A549 (cell line): ENCODE results near the gene AGRN. TPM values are rescaled to one million over a fixed set of nuclear protein-coding genes. Genes with fewer than 3 reads are reported as not detected.

Experiments
- ATAC-seq, 2 experiments: fragments of 200-7000 bp in 1 of 2; fragments of >200 bp in 1 of 2; cut with Nextera tagmentation in 1 of 2; cut with Tn5 transposase in 1 of 2; 3 replicates each; pipeline versions ENCODE4 v1.8.0 to v1.9.1; 2018 to 2020; ENCODE audit warnings: mild to moderate bottlenecking in 1 of 2, moderate library complexity in 1 of 2
- CTCF ChIA-PET: fragments of 300-600 bp; sonication (Branson Sonifier 250); formaldehyde crosslinking; extraction: SDS; loops from one replicate; lab custom pipeline; 2021; ENCODE audit warnings: antibody characterized with exemption, inconsistent platforms; lab: Yijun Ruan, JAX
- POLR2A ChIA-PET: fragments of 350-600 bp; formaldehyde crosslinking; extraction: SDS; loops from one replicate; lab custom pipeline; 2021; ENCODE audit warnings: antibody characterized with exemption, inconsistent platforms; lab: Yijun Ruan, JAX
- DNase-seq, 2 experiments: peaks; one replicate each; pipeline versions ENCODE4 v3.0.0 to v3.0.0-alpha.2; 2011 to 2016; ENCODE audit warnings: low read depth in 1 of 2, low spot score in 1 of 2
- FAIRE-seq: peaks from 2 replicates; lab custom pipeline; 2011; peaks lifted over from hg19 to GRCh38; lab: Jason Lieb, UNC
- H3K27ac ChIP-seq, 2 experiments: fragments of >200 bp; sonication (Bioruptor Twin); formaldehyde crosslinking; 3 replicates each; pipeline ENCODE4 v1.5.1; 2016 to 2017
- H3K4me1 ChIP-seq: fragments of >200 bp; sonication (Bioruptor Twin); formaldehyde crosslinking; 3 replicates; pipeline ENCODE4 v1.6.1; 2016
- H3K4me2 ChIP-seq: fragments of >200 bp; sonication (Bioruptor Twin); formaldehyde crosslinking; 3 replicates; pipeline ENCODE4 v1.6.1; 2016
- H3K4me3 ChIP-seq: fragments of >200 bp; sonication (Bioruptor Twin); formaldehyde crosslinking; 3 replicates; pipeline ENCODE4 v1.5.1; 2016
- H3K9me3 ChIP-seq: fragments of >200 bp; sonication (Bioruptor Twin); formaldehyde crosslinking; 3 replicates; pipeline ENCODE4 v1.6.1; 2016
- CBX8 ChIP-seq: fragments of 200-600 bp; sonication (generic); IDR thresholded peaks from 2 replicates; pipeline ENCODE4 v1.6.1; 2016
- ESRRA ChIP-seq: fragments of 150-350 bp; IDR thresholded peaks from 2 replicates; pipeline ENCODE4 v1.6.1; 2014; ENCODE audit warnings: mild to moderate bottlenecking, low read length, borderline replicate concordance
- FOXS1 ChIP-seq: fragments of 250-450 bp; sonication (Bioruptor Pico); IDR thresholded peaks from 2 replicates; pipeline ENCODE4 v1.5.0; 2020; ENCODE audit warnings: mild to moderate bottlenecking, moderate library complexity
- JUN ChIP-seq, 2 experiments: fragments of >200 bp; sonication (Bioruptor Twin); formaldehyde crosslinking; IDR thresholded peaks; 2 replicates in 1 of 2; 3 replicates in 1 of 2; pipeline ENCODE4 v1.6.1; 2016 to 2017
- KDM1A ChIP-seq: fragments of 200-600 bp; sonication (generic); IDR thresholded peaks from 2 replicates; pipeline ENCODE4 v1.6.1; 2016; ENCODE audit warnings: low read depth, mild to moderate bottlenecking
- MAZ ChIP-seq: fragments of 150-350 bp; IDR thresholded peaks from 2 replicates; pipeline ENCODE4 v1.6.1; 2014; ENCODE audit warnings: antibody characterized with exemption, low read depth, low read length, borderline replicate concordance
- MYC ChIP-seq: IDR thresholded peaks from 2 replicates; pipeline ENCODE4 v1.6.1; 2012; ENCODE audit warnings: mild to moderate bottlenecking, inconsistent platforms, low read length, improper control_type of control experiment, borderline replicate concordance
- NR3C1 ChIP-seq: fragments of >200 bp; sonication (Bioruptor Twin); formaldehyde crosslinking; IDR thresholded peaks from 3 replicates; pipeline ENCODE4 v1.6.1; 2017
- PBX3 ChIP-seq: IDR thresholded peaks from 2 replicates; pipeline ENCODE4 v1.6.1; 2012
- REST ChIP-seq: fragments of 200-600 bp; sonication (generic); IDR thresholded peaks from 2 replicates; pipeline ENCODE4 v1.6.1; 2016; ENCODE audit warnings: antibody characterized with exemption, mild to moderate bottlenecking, moderate library complexity
- ZC3H11A ChIP-seq: fragments of 450-650 bp; IDR thresholded peaks from 2 replicates; pipeline ENCODE4 v1.6.1; 2014; ENCODE audit warnings: antibody characterized with exemption, mild to moderate bottlenecking
- ZFP36 ChIP-seq: fragments of 450-650 bp; IDR thresholded peaks from 2 replicates; pipeline ENCODE4 v1.6.1; 2014; ENCODE audit warnings: borderline replicate concordance; ENCODE audit not compliant: partially characterized antibody
- WGBS: methylation state at CpG from one replicate; pipeline ENCODE4 v1.1.6; 2017; ENCODE audit errors: missing lambda C conversion rate; 5-methylcytosine and 5-hydroxymethylcytosine counted together
- polyA plus RNA-seq, 4 experiments: library from polyadenylated mRNA; depleted of rRNA in 3 of 4; stranded (reverse); fragments of >200 nt; fragmentation: RNase III in 1 of 4; extraction: RNeasy Plus Mini Kit Qiagen cat#74134 plus additional on column Dnase treatment in 1 of 4; gene quantifications; 2 replicates in 3 of 4; 3 replicates in 1 of 4; pipeline ENCODE4 v1.2.3, GENCODE V29; 2011 to 2017
- TF ChIP-seq, protein P1 (sequence below): fragments of >200 bp; sonication (Bioruptor Twin); formaldehyde crosslinking; IDR thresholded peaks from 3 replicates; pipeline ENCODE4 v1.6.1; 2016
- TF ChIP-seq, protein P2 (sequence below): IDR thresholded peaks from 2 replicates; pipeline ENCODE4 v1.6.1; 2012

The AGRN gene
- polyA plus RNA-seq, 2 of the 4 experiments (the other 2 are of a cell fraction): 23.9 to 90.9 TPM

DNA sequence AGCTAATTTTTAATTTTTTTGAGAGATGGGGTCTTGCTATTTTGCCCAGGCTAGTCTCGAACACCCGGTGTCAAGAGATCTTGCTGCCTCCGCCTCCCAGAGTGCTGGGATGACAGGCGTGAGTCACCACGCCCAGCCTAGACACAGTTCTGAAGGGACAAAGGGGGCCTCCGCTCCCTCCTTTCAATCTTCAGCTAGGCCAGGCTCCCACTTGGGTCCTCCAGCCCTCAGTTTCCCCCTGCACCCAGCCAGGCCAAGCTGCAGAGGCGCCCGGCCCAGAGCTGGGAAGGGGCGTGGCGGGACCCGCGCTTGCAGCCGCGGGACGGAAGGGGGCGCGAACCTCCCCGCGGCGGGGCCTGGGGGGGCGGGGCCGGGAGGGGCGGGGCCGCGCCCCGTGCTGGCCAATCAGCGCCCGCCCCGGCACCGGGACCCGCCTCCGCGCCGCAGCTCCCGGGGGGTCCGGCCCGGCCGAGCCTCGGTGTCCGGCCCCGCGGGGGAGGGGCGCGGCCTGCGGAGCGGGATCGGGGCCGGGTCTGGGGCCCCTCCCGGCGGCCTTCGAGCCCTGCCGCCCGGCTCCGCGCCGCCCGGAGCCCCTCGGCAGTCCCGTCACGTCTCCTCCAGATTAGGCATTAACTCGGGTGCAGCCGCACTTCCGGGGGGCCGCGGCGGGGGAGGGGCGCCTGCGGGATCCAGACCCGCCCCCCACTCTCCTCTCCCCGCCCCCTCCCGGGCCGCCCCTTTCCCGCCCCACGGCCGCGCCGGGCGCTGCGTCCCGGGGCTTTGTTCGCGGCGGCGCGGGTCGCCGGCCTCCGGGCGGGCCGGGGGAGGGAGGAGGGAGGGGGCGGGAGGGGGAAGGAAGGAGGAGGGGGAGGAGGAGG, 559 bp upstream of the AGRN start (continued):
- TF ChIP-seq, protein P1, sequence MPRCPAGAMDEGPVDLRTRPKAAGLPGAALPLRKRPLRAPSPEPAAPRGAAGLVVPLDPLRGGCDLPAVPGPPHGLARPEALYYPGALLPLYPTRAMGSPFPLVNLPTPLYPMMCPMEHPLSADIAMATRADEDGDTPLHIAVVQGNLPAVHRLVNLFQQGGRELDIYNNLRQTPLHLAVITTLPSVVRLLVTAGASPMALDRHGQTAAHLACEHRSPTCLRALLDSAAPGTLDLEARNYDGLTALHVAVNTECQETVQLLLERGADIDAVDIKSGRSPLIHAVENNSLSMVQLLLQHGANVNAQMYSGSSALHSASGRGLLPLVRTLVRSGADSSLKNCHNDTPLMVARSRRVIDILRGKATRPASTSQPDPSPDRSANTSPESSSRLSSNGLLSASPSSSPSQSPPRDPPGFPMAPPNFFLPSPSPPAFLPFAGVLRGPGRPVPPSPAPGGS: 0 out of 3 replicates have a peak, but pooled peaks have one; percentile 23
- TF ChIP-seq REST (no peak), KDM1A (peak; percentile 66), MAZ (0 out of 2 replicates have a peak, but pooled peaks have one; percentile 45), FOXS1 (CRISPR knock-in tag) (no peak), ZC3H11A (no peak)
- TF ChIP-seq, protein P2, sequence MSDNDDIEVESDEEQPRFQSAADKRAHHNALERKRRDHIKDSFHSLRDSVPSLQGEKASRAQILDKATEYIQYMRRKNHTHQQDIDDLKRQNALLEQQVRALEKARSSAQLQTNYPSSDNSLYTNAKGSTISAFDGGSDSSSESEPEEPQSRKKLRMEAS: 0 out of 2 replicates have a peak, but pooled peaks have one; percentile 3

DNA sequence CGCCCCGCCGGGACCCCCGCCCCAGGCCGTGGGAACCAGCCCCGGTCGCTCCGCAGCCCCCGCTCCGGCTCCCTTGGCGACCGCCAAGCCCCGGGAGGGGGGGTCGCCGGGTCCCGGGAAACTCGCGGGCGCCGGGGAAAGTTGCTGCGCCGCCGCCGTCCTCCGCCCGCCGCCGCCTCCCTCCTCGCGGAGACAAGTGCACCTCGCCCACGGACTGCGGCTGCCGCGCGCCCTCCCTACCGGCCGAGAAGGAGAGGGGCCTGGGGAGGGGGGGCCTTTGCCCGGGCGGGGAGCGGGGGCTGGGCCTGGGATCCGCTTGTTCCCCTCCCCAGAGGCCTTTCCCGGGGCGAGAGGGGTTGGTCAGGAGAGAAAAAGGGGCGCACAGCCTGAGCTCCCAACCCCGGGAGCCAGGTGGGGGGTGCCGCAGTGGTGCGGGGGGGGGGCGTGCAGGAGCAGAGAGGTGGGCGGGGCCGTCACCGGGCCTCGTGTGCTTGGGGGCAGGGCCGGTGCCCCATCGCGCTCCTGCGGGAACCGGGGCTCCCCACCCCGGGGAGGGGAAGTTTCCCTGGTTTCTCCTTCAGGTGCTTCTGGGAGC, 592 bp downstream of the AGRN start:
- no peaks in the 10 kb centered on the region for H3K9me3 ChIP-seq

GRCh38 chr1:1021010-1021919, 1.3 kb downstream of the AGRN start:
- Histone ChIP-seq H3K4me1 (peaks cover 52% of the 10 kb centered on the region), H3K27ac (peak overlapping the region; percentile 98), H3K4me2 (peak overlapping the region; percentile 98), H3K9me3 (no peaks in the 10 kb centered on the region), H3K4me3 (peak overlapping the region; percentile 86)
- ChIA-PET POLR2A (interaction anchor here (1.8 kb wide), 1 partner anchor 38 kb away, joined by 8 read pairs; no protein-coding TSS in a partner anchor), CTCF (interaction anchor here (0.9 to 10.5 kb wide), 5 partner anchors 19 to 231 kb away, joined by 3 to 92 read pairs (median 5); no protein-coding TSS in a partner anchor)
- WGBS: 0% methylated on average over 8 of the region's 33 CpGs
- ATAC-seq (peak; percentile 26 to 56; a peak in 5 of 6 replicates), FAIRE-seq (no peak), DNase-seq (peak in 1 of 2 experiments; percentile 78)
- TF ChIP-seq PBX3 (0 out of 2 replicates have a peak, but pooled peaks have one; percentile 29), CBX8 (no peak), JUN (IDR thresholded peaks at IDR 0.05) (peak; percentile 37 to 57; a peak in 2 of 5 replicates)
- TF ChIP-seq, protein P2: 0 out of 2 replicates have a peak, but pooled peaks have one; percentile 36

More for the DNA sequence above, 592 bp downstream of the AGRN start:
- ATAC-seq: peak; percentile 20 to 35; a peak in 4 of 6 replicates
- CTCF ChIA-PET: interaction anchor here (1.9 to 10.5 kb wide), 2 partner anchors 38 to 44 kb away, joined by 5 to 92 read pairs; no protein-coding TSS in a partner anchor
- H3K4me2 ChIP-seq: peak overlapping the region; percentile 98
- H3K27ac ChIP-seq: peak overlapping the region; percentile 98
- POLR2A ChIA-PET: interaction anchor here (0.6 to 1.8 kb wide), 4 partner anchors 39 to 543 kb away, joined by 3 to 8 read pairs (median 4); no protein-coding TSS in a partner anchor
- peaks cover 44% of the 10 kb centered on the region for H3K4me1 ChIP-seq
- peak overlapping the region; percentile 86 for H3K4me3 ChIP-seq
- TF ChIP-seq NR3C1 (no peak), MYC (peak; percentile 27; the same call in 1 of the 2 replicates), ESRRA (no peak), ZFP36 (no peak)
- 0% methylated on average over 5 of the region's 59 CpGs for WGBS
- no peak for DNase-seq
- no peak for FAIRE-seq
